Dermis microvascular lymphatic vessel endothelial cell (primary cell): ENCODE results near the gene PIP5KL1. TPM values are rescaled to one million over a fixed set of nuclear protein-coding genes. Genes with fewer than 3 reads are reported as not detected.

ENCODE experiments used
- DNase-seq, 2 donors: peaks; one replicate each; pipeline versions ENCODE4 v3.0.0 to v3.0.0-alpha.2; 2010; ENCODE audit warnings: low read depth in 2 of 2
- total RNA-seq: library from RNA; depleted of rRNA; stranded (reverse); fragments of >200 nt; gene quantifications from 2 replicates; pipeline ENCODE4 v1.2.1, GENCODE V29; 2014

PIP5KL1 gene
- 0.39 and 1.0 TPM in 2 replicates for total RNA-seq

- peak; percentile 44 to 86 for DNase-seq
These were observed at the start of gene PIP5KL1 for GRCh38 chr9:127930231-127931091. Gene PIP5KL1 (minus strand): TSS chr9:127930777. CDS start chr9:127930752, 25 bp downstream.

GRCh38 chr9:127980060-127980705 is 49.6 kb upstream of the PIP5KL1 start:
- DNase-seq, result peak in 1 of 2 donors; percentile 34

GRCh38 chr9:127979333-127980059 is 48.9 kb upstream of the PIP5KL1 start:
- DNase-seq, result peak in 1 of 2 donors; percentile 32

GRCh38 chr9:127979015-127979332 is 48.4 kb upstream of the PIP5KL1 start:
- no peak for DNase-seq

GRCh38 chr9:127977884-127978647 is 47.5 kb upstream of the PIP5KL1 start:
- no peak for DNase-seq

GRCh38 chr9:127977009-127977883 is 46.7 kb upstream of the PIP5KL1 start:
- no peak for DNase-seq

GRCh38 chr9:127976498-127976897 is 45.9 kb upstream of the PIP5KL1 start:
- no peak for DNase-seq

- DNase-seq, result no peak
These were observed 45.1 kb upstream of the PIP5KL1 start for GRCh38 chr9:127975376-127976315.

GRCh38 chr9:127974769-127975261 is 44.2 kb upstream of the PIP5KL1 start:
- DNase-seq, result no peak

GRCh38 chr9:127974001-127974768 is 43.6 kb upstream of the PIP5KL1 start:
- DNase-seq, result no peak

GRCh38 chr9:127973169-127974000 is 42.8 kb upstream of the PIP5KL1 start:
- DNase-seq, result no peak

- DNase-seq, result no peak
These were observed 41.8 kb upstream of the PIP5KL1 start for GRCh38 chr9:127972236-127972871.

- no peak for DNase-seq
These were observed 41.0 kb upstream of the PIP5KL1 start for GRCh38 chr9:127971357-127972235.

- DNase-seq, result no peak
These were observed 40.1 kb upstream of the PIP5KL1 start for GRCh38 chr9:127970401-127971313.
